Transverse colon (tissue), 4 donors: Measurements from ENCODE around the gene LEMD1. TPM values are rescaled to one million over a fixed set of nuclear protein-coding genes. Genes with fewer than 3 reads are reported as not detected.

ENCODE experiments used
- DNase-seq: peaks from one replicate; pipeline ENCODE4 v3.0.0-alpha.2; 2019
- H3K27ac ChIP-seq, 4 donors: fragments of 200-600 bp; sonication (generic); 2 replicates each; pipeline ENCODE4 v1.5.1; 2016 to 2018; ENCODE audit warnings: inconsistent platforms in 4 of 4
- H3K27me3 ChIP-seq: fragments of 200-600 bp; sonication (generic); 2 replicates; pipeline ENCODE4 v1.5.1; 2017; ENCODE audit warnings: inconsistent platforms
- H3K36me3 ChIP-seq, 4 donors: fragments of 200-600 bp; sonication (generic); 2 replicates each; pipeline ENCODE4 v1.5.1; 2017 to 2019; ENCODE audit warnings: inconsistent platforms in 4 of 4
- H3K4me1 ChIP-seq, 4 donors: fragments of 200-600 bp; sonication (generic); 2 replicates each; pipeline ENCODE4 v1.5.1; 2017 to 2020; ENCODE audit warnings: inconsistent platforms in 4 of 4
- H3K4me3 ChIP-seq, 4 donors: fragments of 200-600 bp; sonication (generic); 1 replicate in 1 of 4; 2 replicates in 3 of 4; pipeline versions ENCODE4 v1.5.1 to v1.6.1; 2017 to 2019; ENCODE audit warnings: inconsistent platforms in 4 of 4
- H3K9me3 ChIP-seq, 2 donors: fragments of 200-600 bp; sonication (generic); 2 replicates each; pipeline ENCODE4 v1.5.1; 2017 to 2019; ENCODE audit warnings: inconsistent platforms in 2 of 2
- CTCF ChIP-seq, 5 experiments: fragments of 200-600 bp in 3 of 5; fragments of 450-650 bp in 2 of 5; sonication (generic) in 3 of 5; IDR thresholded peaks; 1 replicate in 2 of 5; 2 replicates in 3 of 5; pipeline ENCODE4 v1.5.1; 2016 to 2017; ENCODE audit warnings: antibody characterized with exemption in 5 of 5, inconsistent platforms in 3 of 5, mild to moderate bottlenecking in 2 of 5, moderate library complexity in 1 of 5
- EP300 ChIP-seq: sonication (generic); formaldehyde crosslinking; IDR thresholded peaks from one replicate; pipeline ENCODE4 v1.6.1; 2017; ENCODE audit warnings: antibody characterized with exemption, low read depth
- POLR2A ChIP-seq: fragments of 450-650 bp; IDR thresholded peaks from one replicate; pipeline ENCODE4 v1.6.1; 2016; ENCODE audit warnings: antibody characterized with exemption, mild to moderate bottlenecking, moderate library complexity
- POLR2AphosphoS5 ChIP-seq, 3 donors: sonication (generic); formaldehyde crosslinking; IDR thresholded peaks; one replicate each; pipeline ENCODE4 v1.6.1; 2016; ENCODE audit warnings: antibody characterized with exemption in 3 of 3
- WGBS, 2 donors: methylation state at CpG; one replicate each; pipeline ENCODE4 v1.1.5; 2018; ENCODE audit warnings: low coverage in 1 of 2; 5-methylcytosine and 5-hydroxymethylcytosine counted together
- in situ Hi-C, 4 donors: fragments of 200-750 bp; cut with MboI; loops; one replicate each; pipeline versions ENCODE4 v1.15.0 to v1.15.1; 2017; ENCODE audit warnings: low sequenced_read_pairs in 3 of 4, low pct_ligation_motif_present in 1 of 4, low pct_unique_long_range_greater_than_20kb in 1 of 4
- intact Hi-C: fragments of 100-400 bp; cut with DNase I; formaldehyde crosslinking; loops from one replicate; pipeline ENCODE4 v1.15.1; 2023; ENCODE audit warnings: low total_unique reads
- total RNA-seq, 4 donors: library from RNA; depleted of rRNA; stranded (reverse); fragments of >200 nt; gene quantifications; one replicate each; pipeline ENCODE4 v1.1.0, GENCODE V29; 2016

LEMD1 gene
- total RNA-seq, 4 donors from 2014 or later = not detected

GRCh38 chr1:205382561-205382960 lies 39.3 kb downstream of the LEMD1 start:
- in situ Hi-C loops = no loop called here
- Histone ChIP-seq H3K36me3 (no peaks in the 10 kb centered on the region), H3K9me3 (no peaks in the 10 kb centered on the region), H3K4me1 (no peaks in the 10 kb centered on the region), H3K27ac (no peak overlapping the region), H3K27me3 (peaks cover 3% of the 10 kb centered on the region), H3K4me3 (no peak overlapping the region)
- TF ChIP-seq CTCF (IDR thresholded peaks at IDR 0.05) (no peak), EP300 (no peak), POLR2AphosphoS5 (IDR thresholded peaks at IDR 0.05) (no peak), POLR2A (no peak)
- intact Hi-C loops = no loop called here
- no peak for DNase-seq
- 80 to 84% methylated on average over 3 to 4 of the region's 4 CpGs for WGBS, 2 donors

- Histone ChIP-seq H3K4me3 (no peak overlapping the region), H3K4me1 (peaks cover 0 to under 1% (median 0%) of the 10 kb centered on the region in 4 donors), H3K9me3 (no peaks in the 10 kb centered on the region), H3K27ac (no peak overlapping the region), H3K27me3 (peaks cover 3% of the 10 kb centered on the region), H3K36me3 (no peaks in the 10 kb centered on the region)
- TF ChIP-seq POLR2A = no peak
- TF ChIP-seq CTCF (IDR thresholded peaks at IDR 0.05) = no peak
- TF ChIP-seq EP300 = no peak
- TF ChIP-seq POLR2AphosphoS5 (IDR thresholded peaks at IDR 0.05) = no peak
- WGBS, 2 donors = 76 to 100% methylated on average over 2 to 6 of the region's 6 CpGs
- DNase-seq = no peak
- in situ Hi-C loops = no loop called here
- intact Hi-C loops = no loop called here
Observed at GRCh38 chr1:205381305-205381704, 40.6 kb downstream of the LEMD1 start.

- no peak for DNase-seq
- peaks cover 0 to 5% (median 1%) of the 10 kb centered on the region in 4 donors for H3K4me1 ChIP-seq
- in situ Hi-C loops (no loop called here), intact Hi-C loops (no loop called here)
- WGBS, 2 donors = 91% methylated on average over 2 of the region's 2 CpGs; no CpG with 5 or more reads in 1 of the 2 donors
- H3K36me3 ChIP-seq = no peaks in the 10 kb centered on the region
- H3K27me3 ChIP-seq = peaks cover 3% of the 10 kb centered on the region
- H3K9me3 ChIP-seq = no peaks in the 10 kb centered on the region
- H3K27ac ChIP-seq = no peak overlapping the region
- TF ChIP-seq POLR2A = no peak
- no peak for TF ChIP-seq CTCF (IDR thresholded peaks at IDR 0.05)
- no peak for TF ChIP-seq POLR2AphosphoS5 (IDR thresholded peaks at IDR 0.05)
- no peak for TF ChIP-seq EP300
- H3K4me3 ChIP-seq = no peak overlapping the region
Observed at GRCh38 chr1:205380882-205381281, 41.0 kb downstream of the LEMD1 start.

GRCh38 chr1:205379056-205379455 lies 42.8 kb downstream of the LEMD1 start:
- H3K4me1 ChIP-seq = peaks cover 0 to 14% (median 5%) of the 10 kb centered on the region in 4 donors
- no peaks in the 10 kb centered on the region for H3K9me3 ChIP-seq
- in situ Hi-C loops = no loop called here
- no peak for DNase-seq
- peaks cover 3% of the 10 kb centered on the region for H3K27me3 ChIP-seq
- TF ChIP-seq POLR2A = no peak
- no peak overlapping the region for H3K4me3 ChIP-seq
- no peaks in the 10 kb centered on the region for H3K36me3 ChIP-seq
- intact Hi-C loops = no loop called here
- H3K27ac ChIP-seq = no peak overlapping the region
- 78 to 84% methylated on average over 4 to 8 of the region's 8 CpGs for WGBS, 2 donors

GRCh38 chr1:205377355-205377754 lies 44.5 kb downstream of the LEMD1 start:
- H3K27me3 ChIP-seq = peaks cover 10% of the 10 kb centered on the region
- in situ Hi-C loops (no loop called here), intact Hi-C loops (no loop called here)
- H3K4me1 ChIP-seq = peaks cover 0 to 14% (median 5%) of the 10 kb centered on the region in 4 donors
- no peaks in the 10 kb centered on the region for H3K36me3 ChIP-seq
- TF ChIP-seq POLR2A (no peak), EP300 (no peak), CTCF (IDR thresholded peaks at IDR 0.05) (no peak)
- no peaks in the 10 kb centered on the region for H3K9me3 ChIP-seq
- DNase-seq = no peak
- WGBS, 2 donors = 40 to 91% methylated on average over 1 to 3 of the region's 3 CpGs
- no peak overlapping the region for H3K4me3 ChIP-seq
- no peak overlapping the region for H3K27ac ChIP-seq
